GM21528 (cell line): Measurements from ENCODE around the gene PSMG3.

Experiments
- ATAC-seq: cut with Tn5 transposase; IDR thresholded peaks from one replicate; pipeline ENCODE4 v1.9.1; 2021; ENCODE audit warnings: mild to moderate bottlenecking, moderate library complexity; ENCODE audit not compliant: unreplicated experiment, low FRiP score

The PSMG3 gene

GRCh38 chr7:1559626-1560590, 9.9 kb downstream of the PSMG3 start:
- ATAC-seq = no peak

GRCh38 chr7:1558841-1559625, 10.8 kb downstream of the PSMG3 start:
- ATAC-seq = no peak

- no peak for ATAC-seq
These were observed 11.5 kb downstream of the PSMG3 start for GRCh38 chr7:1558181-1558811.

DNA sequence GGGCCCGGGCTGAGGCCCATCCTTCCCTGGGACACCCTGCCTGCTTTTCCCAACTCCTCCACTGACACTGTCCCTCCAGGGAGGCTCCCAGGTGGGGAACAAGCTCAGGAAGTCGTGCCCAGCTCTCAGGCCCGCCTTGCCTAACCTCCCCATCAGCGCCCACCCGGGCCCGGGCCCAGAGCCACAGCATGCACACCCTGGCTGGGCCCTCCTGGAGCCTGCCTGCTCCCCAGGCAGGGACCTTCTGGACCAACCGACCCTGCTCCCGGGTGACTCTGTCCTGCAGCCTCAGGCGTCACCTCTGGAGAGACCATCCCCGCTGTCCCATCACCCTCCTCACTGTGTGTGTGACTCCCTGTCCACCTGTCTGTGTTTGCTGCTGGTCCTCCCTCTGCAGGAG, 12.1 kb downstream of the PSMG3 start:
- no peak for ATAC-seq

- ATAC-seq = no peak
These were observed 12.8 kb downstream of the PSMG3 start for GRCh38 chr7:1557006-1557405.

- ATAC-seq = no peak
These were observed 13.9 kb downstream of the PSMG3 start, which contains the start of gene TMEM184A for GRCh38 chr7:1555813-1556543. TSS of gene TMEM184A (minus strand) at chr7:1556205. CDS start at chr7:1555484, 721 bp downstream.

GRCh38 chr7:1555046-1555812, 14.6 kb downstream of the PSMG3 start:
- no peak for ATAC-seq

DNA sequence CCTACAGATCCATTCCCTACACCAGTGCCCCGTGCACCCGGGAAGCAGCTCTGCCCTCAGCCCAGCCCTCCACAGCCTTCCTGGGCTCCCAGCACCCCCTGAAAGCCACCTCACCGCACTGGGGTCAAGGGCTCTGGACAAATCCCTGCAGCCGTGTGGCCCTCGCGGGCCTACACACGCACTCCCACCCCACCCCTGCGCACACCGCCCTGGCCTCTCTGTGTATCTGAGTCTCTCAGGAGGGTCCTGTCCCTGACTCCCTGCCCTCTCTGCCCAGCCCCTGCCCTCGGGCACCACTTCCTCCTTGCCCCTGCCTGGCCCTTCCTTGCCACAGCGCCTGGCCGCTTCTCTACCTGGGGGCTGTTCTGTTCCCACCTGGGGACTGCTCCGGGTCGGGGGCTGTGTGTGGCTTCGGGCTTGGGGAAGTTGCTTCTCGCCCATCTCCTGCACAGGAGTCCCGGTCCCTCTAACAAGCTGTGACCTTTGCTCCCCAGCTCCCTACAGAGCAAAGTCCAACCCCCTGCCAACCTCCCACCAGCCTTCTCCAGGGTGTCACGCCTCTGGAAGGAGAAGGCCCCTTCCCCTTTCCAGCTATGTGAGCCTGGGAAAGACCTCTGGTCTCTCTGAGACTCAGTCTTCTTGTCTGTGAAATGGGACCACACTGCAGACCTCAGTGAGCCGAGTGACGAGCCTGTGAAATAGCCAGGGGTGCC, 15.3 kb downstream of the PSMG3 start:
- ATAC-seq = no peak

DNA sequence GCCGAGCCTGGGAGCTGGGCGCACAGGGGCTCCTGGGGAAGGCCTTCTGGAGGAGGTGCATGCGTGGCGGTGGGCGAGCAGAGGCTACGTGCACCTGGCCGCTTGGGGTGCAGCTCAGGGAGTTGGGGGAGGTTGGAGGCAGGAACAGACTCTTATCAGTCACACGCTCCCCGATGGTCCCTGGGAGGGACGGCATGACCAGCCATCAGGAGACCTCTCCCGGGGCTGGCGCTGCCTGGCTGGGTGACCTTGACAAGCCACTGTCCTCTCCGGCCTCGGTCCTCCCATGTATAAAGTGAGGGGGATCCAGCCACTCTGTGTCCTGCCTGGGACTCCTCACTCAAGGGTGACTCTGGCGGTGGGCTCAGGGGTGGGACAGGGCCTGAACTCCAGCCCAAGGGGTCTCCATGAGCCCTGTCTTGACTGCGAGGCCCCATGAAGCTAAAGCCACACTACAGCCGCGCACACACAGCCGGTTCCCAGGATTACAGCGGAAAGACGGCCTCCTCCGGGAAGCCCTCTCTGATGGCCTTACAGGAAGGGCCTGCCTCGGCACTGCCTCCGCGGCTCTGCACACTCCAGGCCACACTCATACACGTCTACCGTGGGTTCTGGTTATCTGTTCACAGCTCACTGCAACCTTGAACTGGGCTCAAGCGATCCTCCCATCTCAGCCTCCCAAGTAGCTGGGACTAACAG, 16.2 kb downstream of the PSMG3 start:
- ATAC-seq = no peak

DNA sequence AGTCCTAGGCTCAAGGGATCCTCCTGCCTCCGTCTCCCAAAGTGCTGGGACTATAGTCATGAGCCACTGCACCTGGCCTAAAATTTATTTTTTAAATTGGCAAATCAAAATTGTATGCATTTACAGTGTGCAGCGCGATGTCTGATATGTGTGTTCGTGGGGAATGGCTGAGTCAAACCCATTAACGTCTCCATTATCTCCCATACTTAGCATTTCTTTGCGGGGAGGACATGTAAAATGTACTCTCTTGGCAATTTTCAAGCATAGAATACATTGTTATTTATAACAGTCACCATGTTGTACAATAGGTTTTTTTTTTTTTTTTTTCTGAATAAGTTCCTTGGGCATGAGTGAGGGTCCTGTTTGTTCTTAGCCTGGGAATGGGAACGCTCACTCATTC, 17.6 kb downstream of the PSMG3 start:
- ATAC-seq = no peak

DNA sequence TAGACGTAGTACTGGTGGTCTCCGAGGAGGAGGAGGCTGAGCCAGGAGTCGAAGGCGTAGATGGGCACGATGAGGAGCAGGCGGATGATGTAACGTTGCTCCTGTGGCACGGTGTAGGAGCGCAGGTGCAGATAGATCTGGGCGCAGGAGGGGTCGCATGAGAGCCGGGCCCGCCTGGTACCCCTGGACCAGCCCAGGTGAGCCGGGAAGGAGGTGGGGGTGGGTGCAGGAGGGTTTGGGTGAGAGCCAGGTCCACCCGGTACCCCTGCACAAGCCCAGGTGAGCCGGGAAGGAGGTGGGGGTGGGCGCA, 19.0 kb downstream of the PSMG3 start:
- no peak for ATAC-seq

DNA sequence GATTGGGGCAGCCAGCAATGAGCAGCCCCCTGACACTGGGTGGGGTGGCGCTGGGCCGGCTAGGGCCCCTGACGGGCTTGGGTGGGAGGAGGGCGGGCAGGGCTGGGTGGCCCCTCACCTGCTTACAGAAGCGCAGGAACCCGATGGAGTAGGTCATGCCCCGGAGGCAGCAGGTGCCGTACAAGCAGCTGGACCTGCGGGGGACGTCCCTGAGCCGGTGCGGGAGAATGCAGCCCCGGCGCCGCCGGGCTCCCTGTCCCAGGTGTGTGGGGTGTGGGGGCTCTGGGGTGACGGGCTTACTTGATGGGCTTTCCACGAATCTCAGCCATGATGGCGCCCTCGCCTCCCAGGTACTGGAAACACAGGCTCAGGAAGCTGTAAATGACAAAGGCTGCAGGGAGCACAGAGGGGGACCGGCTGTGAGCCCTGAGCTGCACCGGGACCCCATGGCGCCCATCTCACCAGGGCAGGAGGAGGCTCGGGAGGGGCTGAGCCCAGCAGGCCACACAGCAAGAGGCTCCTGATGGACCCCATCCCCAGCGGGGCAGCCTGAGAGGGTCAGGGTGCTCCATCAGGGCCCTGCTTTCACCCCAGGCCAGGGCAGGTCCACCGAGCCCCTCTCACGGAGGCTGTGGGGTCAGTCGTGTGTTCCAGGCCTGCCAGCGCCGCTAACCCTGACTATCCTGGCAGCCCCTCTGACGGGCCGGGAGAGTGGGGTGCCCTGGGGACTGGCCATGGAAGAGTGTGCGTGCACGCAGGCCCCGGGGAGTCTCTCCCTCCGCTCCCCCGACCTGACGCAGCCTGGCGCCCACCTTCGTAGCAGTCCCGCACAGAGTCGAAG, 19.6 kb downstream of the PSMG3 start:
- ATAC-seq = no peak

DNA sequence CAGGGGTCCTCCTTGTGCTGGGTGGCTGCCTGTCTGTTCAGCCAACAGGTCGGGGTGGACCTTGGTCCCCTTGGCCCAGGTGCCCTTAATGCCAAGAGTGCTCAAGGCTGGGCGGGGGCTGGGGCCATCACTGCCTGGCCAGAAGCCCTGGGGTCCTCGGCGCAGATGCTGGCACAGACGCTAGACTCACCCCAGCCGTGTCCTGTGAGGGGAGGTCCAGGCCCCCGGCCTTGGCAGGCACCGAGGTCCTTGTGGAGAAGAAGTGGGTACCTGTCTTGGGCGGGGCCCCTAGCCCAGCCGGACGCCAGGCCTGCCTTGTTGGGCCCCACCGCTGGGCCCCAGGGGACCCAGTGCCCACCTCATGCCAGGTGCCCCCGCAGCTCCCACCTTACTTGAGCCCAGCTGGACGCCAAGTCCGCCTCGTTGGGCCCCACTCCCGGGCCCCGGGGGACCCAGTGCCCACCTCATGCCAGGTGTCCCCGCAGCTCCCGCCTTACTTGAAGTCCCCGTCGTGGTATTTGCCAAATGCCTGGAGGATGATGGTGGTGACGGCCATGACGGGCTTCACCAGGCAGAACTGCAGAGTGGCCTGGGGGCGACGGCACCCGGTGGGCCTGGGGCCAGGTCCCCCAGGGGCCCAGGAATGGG, 20.4 kb downstream of the PSMG3 start:
- no peak for ATAC-seq

DNA sequence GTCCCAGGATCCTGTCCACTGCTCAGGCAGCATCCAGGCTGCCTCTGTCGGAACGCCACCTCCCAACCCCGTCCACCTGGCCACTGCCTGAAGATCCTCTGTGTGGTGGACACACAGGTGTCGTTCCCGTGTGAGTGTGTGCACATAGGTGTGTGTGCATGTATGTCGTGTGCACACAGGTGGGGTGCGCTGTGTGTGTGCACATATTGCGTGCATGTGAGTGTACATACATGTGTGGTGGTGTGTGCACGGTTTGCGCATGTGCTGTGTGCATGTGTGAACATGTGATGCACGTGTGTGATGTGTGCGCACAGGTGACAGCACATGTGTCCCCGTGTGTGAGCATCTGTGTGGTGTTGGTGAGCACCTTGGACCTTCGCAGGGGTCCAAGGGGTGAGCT, 20.9 kb downstream of the PSMG3 start:
- no peak for ATAC-seq

DNA sequence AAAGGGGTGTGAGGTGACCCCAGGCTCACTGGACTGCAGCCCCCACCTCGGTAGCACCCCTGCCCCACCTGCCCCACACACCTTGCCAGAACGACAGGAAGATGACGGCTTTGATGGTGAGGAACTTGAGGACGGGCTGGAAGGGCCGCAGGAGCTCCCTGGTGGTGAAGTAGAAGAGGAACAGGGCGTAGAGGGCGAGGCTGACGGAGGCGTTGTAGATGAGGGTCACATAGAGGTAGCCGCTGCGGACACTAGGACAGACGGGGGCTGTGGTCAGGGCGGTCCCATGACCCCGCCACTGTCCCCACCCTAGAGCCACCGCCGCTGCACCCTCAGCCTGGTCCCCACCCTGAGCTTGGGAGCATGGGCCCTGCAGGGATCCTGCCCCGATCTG, 21.4 kb downstream of the PSMG3 start:
- no peak for ATAC-seq

GRCh38 chr7:1547777-1548437, 21.9 kb downstream of the PSMG3 start:
- ATAC-seq = no peak
